Measurements from ENCODE around the gene SRCAP.

DNA sequence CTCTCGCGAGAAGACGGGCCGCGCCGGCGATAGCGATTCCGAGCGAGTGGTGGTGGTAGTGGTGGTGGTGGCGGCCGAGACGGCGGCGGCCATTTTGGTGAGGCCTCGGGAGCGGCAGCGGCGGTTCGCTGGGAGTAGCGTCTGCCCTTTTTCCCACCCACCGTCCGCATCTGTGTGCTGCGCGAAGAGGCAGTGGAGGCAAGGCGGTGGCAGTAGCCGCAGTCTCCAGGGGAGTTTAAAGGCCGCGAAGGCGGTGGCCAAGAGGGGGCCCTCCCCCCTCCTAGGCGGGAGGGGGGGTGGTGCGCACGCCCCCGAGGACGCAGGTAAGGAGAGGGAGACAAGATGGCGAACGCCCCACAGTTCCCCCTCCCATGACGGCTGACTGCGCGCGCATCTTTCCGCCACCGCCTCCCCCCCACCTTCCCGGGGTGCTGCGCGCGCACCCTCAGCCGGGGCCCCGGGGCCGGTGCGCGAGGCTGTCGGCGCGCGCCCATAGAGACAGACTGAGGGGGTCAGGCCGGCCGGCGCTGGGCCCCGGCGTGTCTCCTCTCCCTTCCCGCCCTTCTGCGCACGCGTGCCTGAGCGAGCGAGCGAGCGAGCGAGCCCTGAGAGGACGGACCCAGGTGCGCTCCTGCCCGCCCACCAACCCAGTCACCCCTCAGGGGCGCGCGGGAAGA, 694 bp upstream of the SRCAP start:
- TF ChIP-seq GATA2 (IDR thresholded peaks at IDR 0.05; ENCODE audit: low read depth, low read length), result no peak
- TF ChIP-seq GATA3 (IDR thresholded peaks at IDR 0.05; ENCODE audit: low read depth, low read length), result no peak

Data from SH-SY5Y (cell line).